Embryonic facial prominence (tissue), 1 donor: ENCODE measurements around the gene ZNF26.

ENCODE experiments used
- DNase-seq: peaks from one replicate; pipeline ENCODE4 v3.0.0-alpha.2; 2016; ENCODE audit errors: extremely low spot score

Gene ZNF26

DNA sequence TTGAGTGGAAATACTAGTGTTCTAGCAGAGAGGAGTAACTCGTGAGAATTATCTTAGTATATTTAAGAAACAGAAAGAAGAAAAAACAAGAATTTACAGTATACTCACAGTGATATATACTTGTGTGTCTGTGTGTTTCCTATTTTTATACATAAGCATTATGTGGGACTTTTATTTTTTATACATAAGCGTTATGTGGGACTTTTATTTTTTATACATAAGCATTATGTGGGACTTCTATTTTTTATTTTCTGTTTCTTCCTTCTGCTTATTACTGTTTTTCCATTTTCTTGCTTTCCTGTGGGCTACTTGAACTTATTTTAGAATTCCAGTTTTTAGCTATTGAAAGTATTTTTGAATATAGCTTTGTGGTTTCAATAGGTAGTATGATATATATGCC, 87.7 kb downstream of the ZNF26 start:
- DNase-seq, result no peak
